NCI-H510A treated with DMSO at 0.1 percent for 48 hours (cell line): Measurements from ENCODE around the gene SOCS1.

Source experiments
- DNase-seq: peaks from one replicate; lab custom pipeline; 2025; lab: John Stamatoyannopoulos, UW

Gene SOCS1

DNA sequence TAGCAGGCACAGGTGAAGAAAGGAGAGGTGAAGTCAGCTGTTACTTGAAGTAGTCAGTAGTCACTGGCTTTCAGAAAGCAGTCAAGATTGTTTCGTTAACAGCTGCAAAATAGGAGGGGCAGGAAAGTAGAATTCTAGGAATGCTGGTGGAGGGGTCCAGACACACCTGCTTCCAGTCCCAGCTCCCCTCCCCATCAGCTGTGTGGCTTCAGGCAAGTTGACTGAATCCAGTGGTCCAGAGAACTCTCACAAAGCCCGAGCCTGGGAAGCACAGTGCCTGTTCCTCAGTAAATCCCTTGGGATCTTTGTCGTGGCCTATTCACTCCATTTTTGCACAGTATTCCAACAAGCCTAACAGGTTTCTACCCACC lies 4.6 kb upstream of the SOCS1 start:
- DNase-seq: no peak

DNA sequence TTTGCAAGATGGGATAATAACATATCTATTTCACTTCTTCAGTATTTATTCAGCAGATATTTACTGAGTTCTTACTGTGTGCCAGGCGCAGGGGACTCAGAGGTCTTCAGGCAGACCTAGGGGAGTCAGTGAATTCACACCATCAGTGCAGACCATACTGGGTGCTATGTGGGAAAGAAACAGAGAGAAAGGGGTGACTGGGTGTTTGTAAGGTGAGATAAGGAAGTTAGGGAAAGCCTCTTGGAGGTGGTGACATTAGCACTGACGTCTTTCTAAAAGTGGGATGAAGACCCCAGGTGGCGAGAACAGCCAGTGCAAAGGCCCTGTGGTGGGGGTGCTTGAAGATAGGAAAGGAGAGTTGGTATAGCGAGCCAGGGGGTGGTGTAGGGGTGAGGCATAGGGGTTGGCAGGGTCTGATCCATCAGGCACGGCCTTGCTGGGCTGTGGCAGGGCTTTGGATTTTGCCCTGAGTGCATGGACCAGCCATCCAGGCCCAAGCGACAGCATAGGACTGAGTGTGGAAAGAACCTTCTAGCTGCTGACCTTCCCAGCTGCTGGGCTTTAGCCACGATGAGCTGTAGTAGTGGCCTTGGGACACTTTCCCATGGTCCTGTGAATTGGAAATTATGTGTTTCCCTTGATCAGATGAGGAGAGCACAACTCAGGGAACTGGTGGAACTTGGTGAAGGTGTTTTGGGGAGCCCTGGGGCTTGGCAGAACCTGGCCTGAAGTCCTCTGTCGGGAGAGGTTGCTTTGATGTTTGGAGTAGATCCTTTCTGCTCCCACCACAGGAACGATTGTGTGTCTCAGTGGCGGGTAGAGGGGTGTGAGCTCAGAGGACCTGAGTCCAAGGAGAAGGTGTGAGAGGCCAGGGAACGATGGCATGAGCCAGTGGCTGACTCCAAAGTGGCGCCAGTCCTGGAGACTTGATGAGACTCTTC lies 3.9 kb upstream of the SOCS1 start:
- no peak for DNase-seq

DNA sequence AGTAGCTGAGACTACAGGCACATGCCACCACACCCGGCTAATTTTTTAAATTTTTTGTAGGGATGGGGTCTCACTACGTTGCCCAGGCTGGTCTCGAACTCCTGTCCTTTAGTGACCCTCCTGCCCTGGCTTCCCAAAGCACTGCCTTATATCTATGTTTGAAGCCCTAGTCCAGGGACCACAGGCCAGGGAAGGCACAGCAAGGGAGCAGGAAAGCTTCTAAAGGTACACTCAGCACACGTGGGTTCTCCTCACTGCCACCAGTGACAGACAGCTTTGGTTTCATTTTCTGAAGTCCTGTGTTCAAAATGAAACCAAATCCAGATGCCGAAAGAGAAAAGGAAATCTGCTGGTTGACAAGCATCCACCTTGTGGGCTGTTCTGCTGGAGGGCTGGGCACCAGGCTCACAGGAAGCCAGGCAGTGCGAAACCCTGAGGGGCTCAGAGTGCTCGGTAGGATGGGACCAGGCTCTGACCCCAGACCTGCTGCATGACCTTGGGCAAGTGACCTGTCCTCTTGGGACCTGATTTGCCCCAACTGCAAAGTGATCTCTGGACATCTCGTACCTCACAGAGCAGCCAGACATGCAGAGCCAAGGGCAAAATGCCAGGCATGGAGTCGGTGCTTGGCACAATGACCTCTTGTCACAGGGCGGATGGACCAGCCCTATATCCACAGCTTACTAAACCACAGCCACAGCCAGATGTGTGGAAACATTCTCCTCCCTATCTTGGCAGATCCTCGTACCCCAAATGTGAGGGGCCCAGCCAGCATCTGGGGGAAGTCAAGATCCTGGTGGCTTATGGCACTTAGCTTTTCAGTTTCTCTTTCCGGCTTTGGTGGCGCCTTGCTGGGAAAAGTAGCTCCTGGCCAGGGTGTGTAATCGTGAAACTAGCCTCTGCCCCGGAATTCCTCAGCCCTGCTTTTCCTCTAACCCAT lies 2.8 kb upstream of the SOCS1 start:
- DNase-seq: no peak

DNA sequence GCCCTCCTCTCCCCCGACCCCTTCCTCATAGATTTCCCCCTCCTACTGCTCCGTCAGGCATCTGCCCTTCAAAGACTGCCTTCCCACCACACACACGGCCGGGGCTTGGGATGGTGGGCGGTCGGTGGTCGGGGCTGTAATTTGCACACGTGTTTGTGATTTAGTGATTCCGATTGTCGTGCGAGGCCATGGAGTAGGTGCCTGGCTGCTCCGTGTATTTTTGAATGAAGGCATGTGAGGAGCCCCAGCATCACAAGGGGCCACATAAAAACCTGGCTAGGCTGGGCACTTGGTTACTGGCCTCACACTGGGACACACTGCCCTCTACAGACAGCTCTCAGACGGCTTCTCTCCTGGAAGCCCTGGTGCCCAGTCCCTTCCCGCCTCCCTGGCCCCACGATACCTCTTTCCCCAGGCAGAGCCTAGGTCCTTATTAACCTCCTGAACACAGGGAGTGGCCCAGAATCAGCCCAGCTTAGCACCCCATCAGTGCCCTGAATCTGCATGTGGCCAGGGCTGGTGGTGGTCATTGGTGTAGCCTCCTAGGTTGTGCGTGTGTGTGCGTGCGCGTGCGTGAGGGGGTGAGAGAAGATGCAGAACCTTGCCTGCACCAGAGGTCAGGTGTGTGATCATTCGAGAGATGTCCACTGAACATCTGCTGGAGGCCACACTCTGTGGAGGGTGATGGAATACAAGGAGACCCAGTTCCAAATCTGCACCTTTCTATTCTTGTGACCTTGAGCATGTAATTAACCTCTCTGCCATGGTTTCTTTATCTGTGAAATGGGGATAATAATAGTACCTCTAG lies 1.3 kb upstream of the SOCS1 start:
- peak; percentile 56 for DNase-seq

DNA sequence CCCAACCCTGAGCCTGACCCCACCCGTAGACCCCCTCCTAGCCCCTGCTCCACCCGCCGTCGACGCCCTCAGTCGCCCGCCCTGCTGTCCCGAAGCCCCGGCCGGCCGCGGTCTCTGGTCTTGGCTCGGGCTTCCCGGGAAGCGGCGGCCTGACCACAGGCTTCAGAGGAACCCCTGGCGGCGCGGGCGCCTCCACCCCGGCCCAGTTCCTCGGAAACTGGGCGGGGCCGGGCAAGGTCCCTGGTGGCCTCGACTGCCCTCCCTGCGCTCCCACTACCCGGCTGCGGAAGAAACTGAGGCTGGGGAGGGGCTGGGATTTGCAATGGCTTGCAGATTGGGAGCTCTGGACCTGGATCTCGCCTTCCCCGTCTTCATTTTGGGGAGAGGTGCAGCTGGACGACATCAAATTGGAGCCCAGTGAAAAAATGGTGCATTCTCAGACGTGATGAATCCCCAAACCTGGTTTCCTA lies 692 bp upstream of the SOCS1 start:
- no peak for DNase-seq

DNA sequence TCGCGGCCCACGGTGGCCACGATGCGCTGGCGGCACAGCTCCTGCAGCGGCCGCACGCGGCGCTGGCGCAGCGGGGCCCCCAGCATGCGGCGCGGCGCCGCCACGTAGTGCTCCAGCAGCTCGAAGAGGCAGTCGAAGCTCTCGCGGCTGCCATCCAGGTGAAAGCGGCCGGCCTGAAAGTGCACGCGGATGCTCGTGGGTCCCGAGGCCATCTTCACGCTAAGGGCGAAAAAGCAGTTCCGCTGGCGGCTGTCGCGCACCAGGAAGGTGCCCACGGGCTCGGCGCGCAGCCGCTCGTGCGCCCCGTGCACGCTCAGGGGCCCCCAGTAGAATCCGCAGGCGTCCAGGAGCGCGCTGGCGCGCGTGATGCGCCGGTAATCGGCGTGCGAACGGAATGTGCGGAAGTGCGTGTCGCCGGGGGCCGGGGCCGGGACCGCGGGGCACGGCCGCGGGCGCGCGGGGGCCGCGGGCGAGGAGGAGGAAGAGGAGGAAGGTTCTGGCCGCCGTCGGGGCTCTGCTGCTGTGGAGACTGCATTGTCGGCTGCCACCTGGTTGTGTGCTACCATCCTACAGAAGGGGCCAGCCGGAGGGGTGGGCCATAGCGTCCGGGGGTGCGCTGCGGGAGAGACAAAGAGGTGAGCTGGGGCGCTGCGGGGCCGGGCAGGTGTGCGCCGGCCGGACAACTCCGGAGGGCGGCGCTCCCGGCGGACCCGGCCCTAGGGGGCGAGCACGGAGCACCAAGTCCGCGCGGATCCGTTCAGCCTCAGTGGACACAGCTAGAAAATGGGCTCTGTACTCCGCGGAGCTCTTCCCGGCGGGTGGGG lies 879 bp downstream of the SOCS1 start:
- DNase-seq: peak; percentile 5

DNA sequence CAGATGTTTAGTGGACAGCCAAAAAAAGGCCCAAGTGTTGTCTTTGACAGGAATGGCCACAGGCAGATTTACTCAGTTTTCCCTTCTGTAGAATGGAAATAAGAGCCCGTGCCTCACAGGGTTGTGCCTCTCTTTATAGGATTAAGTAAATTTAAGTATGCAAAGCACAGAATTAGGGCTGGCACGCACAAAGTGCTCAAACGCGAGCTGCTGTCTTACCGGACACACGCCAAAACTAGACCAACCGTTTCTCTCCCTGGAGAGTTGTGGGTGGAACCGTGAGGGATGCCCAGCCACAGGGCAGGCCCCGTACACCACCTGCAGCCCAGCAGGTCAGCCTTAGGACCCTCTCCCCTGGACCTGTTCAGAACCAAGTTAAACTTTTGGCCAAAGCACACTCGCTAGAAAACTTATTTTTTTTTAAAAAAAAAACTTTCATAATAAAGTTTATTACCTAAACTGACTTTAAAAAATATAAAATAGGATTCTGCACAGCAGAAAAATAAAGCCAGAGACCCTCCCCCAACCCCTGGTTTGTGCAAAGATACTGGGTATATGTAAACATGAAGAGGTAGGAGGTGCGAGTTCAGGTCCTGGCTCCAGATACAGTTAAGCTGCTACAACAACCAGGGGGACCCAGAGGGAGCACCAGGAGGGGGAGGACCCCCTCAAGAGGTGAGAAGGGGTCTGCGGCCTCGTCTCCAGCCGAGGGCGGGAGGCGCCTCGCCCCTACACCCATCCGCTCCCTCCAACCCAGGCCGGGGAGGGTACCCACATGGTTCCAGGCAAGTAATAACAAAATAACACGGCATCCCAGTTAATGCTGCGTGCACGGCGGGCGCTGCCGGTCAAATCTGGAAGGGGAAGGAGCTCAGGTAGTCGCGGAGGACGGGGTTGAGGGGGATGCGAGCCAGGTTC lies 1.8 kb downstream of the SOCS1 start:
- DNase-seq: no peak

DNA sequence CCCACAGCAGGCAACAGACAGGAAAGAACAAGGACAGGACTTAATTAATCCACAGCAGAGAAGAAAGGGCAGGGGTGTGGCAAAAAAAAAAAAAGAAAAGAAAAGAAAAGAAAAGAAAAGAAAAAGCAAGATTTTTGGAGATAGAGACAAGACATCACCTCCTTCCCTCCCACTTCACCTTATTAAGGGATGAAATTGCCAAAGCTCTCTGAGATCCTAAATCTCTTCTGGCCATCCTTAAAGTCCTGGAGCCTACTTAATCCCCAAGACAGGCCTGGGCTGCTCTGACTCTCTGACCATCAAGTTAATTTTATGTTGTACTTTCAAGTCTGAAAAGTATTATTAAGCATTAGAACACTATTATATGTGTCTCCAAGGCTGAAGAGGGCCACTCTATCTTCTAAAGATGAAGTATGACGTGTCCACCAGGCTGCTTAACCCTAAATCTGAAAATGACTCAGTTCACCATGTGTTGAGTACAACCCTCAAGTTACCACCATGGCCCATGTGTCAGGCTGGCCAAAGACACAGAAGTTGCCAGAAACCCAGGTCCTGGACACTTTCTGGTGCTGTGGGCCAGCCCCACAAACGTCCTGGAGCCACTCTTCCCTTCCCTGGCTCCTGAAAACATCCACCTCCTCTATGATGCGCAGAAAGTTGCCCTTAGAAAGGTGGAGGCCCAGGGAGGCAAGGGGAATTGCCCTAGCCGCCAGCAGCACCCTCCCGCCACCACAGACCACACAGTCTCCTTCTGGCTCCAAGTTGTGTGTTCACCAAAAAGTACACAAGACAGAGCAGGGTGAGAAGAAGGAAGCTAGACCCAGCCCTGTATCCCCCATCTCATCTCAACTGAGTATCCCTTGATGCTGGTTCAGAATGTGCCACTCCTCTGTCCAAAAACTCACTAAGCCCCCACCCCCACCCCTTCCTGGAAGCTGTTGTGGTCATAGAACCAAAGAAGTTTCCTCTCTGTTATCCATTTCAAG lies 2.7 kb downstream of the SOCS1 start:
- DNase-seq: no peak

DNA sequence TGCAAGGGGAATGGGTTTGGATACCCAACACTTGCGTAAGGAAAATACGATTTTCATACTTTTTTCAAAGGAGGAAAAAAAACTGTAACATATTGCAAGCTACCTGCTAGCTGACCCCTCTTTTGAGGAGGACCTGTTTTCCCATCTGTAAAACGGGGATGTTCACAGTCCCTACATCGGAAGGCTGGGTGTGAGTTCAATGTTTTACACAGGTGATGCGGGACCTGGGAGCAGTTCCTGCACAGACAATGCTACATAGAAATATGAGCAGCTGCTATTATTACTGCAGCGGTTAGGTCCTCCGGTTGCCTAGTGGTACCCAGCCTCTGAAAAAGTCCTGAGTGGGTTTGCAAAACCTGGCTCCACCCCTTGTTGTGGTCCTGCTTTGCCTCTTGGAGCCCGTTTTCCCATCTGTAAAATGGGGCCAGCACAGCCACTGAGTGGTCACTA lies 3.5 kb downstream of the SOCS1 start:
- DNase-seq: no peak

DNA sequence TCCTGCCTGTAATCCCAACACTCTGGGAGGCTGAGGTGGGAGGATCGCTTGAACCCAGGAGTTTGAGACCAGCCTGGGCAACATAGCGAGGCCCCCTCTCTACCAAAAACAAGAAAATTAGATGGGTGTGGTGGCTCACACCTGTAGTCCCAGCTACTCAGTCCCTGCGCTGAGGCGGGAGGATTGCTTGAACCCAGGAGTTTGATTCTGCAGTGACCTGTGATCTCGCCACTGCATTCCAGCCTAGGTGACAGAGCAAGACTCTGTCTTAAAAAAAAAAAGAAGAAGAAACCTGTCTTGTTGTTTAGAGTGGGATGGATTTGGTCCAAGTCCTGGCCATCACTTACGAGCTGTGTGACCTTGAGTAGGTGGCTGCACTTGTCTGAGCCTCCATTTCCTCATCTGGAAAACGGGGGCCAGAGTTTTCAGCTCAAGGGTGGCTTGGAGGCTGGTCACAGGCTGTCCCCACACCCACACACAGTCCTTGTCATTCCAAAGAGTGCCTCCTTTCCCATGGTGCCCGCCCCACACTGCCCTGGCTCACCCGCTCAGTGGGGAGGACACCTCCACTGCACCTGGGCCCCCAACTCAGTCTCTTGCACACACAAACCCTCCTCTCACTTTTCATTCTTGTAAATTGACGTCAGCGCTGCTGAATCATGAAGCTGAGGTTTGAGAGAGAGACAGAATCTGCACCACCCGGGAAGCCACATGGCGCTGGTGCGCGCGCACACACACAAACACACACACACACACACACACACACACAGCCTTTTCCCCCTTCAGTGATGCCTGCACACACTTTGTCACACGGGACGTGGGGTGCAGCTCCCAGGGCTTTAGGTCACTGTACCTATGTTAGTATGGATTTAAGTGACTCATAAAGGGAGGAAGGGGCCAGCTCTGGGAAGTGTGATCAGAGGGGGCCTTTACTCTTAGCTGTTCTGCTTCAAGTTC lies 4.2 kb downstream of the SOCS1 start:
- no peak for DNase-seq

DNA sequence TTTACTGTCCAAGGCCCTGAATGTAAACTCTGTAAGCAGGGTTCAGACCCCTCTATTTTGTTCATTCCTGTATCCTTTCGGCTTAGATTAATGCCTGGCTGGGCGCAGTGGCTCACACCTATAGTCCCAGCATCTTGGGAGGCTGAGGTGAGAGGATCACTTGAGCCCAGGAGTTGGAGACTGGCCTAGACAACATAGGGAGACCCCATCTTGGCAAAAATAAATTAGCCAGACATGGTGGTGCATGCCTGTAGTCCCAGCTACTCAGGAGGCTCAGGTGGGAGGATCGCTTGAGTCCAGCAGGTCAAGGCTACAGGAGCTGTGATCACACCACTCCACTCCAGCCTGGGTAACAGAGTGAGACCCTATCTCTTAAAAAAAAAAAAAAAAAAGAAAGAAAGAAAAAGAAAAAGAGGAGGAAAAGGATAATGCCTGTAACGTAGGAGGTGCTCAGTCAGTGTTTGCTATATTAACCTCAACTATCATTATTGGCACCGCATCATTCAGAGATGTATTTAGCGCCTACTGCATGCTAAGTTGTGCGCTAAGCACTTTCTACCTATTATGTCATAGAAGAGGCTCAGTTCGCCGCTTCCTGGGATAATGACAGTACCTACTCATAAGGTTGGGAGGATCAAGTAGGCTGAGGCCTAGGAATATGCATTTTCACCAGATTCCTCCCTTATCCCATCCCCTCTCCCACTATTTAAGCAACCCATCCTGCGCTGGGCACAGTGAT lies 5.0 kb downstream of the SOCS1 start:
- DNase-seq: no peak

DNA sequence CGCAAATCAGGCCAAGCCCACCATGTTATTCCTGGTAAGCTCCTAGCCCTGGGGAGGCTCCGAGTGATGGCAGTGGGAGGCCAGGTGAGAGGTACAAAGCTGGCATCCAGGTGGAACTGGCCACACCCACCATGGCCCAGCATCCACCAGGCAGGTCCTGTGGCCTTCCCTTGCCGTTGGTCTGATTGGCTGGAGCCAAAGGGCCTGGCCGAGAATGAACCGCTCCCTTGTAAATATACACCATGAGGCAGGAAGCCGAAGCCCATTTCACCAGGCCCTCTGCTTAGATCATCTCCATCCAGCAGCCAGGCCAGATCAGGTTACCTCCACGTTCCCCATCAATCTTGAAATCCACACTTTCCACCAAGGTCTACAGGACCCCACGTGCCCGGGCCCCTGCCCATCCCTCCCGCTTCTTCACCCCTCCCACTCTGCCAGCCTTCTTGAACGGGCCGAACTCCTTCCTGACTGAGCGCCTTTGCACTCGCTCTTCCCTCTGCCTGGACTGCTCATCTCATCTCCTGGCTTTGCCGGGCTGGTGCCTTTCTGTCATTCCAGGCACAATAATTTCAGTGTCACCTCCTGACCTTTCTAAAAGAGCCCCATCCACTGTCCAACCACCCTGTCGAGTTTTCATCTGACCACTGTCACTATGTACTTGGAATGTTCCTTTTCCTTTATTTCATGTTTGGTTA lies 5.8 kb downstream of the SOCS1 start:
- DNase-seq: peak; percentile 56

DNA sequence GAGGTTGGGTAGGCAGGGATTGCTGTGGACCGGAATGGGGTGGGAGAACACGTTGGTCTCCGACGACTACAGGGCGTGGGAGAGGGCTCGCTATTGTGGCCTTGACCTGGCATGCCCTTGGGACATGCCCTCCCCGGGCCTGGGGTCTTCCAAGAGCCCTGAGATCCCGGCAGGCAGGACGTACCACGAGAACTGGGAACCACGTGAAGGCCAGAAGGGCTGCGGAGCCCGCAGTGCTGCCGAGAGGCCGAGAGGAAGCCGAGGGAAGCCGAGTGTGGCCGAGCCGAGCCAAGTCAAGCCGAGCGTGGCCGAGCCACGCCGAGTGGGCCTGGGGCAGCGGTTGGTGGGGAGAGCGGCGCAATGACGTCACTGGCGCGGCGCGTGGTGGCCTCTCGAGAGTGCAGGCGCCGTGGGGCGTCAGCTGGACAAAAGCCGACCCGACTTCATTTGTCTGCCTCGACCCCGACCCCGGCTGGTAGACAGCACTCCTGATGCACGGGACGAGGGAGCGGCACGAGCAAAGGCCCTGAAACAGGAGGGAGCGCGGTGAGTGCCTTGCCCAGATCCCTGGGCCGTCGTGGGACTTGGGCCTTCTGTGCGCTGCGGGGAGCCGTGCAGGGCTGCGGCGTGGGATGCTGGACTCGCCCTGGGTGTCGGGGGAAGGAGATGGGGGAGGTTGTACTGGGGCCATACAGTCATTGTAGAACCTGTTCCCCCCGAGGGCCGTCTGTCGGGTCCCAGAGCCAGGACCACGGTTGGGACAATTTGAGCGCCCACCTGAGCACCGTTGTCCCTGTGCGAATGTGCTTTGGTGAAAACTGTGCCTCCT lies 6.6 kb downstream of the SOCS1 start:
- no peak for DNase-seq

DNA sequence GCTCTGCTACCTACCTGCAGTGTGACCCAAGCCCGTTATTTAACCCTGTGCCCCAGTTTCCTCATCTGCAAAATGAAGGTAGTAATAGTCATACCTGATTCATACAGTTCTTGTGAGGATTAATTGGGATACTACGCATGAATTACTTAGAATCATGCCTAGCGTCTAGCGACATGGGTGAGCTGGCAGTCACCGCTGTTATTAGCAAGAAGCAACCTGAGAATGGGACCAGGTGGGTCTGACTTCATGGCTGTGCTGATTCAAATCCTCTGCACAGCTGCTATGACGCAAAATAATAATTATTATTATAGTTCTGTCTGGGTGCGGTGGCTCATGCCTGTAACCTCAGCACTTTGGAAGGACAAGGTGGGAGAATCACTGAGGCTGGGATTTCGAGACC lies 7.9 kb downstream of the SOCS1 start:
- no peak for DNase-seq

DNA sequence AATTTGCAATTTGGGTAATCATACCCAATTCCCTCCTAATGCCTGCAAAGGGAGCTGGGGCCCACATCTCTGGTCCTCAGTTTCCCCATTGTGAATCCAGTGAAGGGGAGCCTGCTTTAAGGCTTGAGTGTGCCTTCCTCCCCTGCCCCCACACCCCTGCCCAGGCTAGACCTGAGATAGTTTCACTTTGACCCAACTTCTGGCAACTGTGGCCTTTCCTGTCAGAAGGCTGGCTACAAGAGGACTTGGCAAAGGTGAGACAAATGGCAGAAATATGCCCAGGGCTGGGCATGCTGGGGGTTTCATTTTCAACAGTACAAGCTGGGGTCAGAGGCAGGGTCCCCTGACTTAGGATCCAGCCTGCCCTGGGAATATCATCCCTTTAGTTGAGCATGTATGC lies 10.0 kb downstream of the SOCS1 start:
- no peak for DNase-seq
